Liver (tissue), 9 donors: Measurements from ENCODE around the gene PPM1M. TPM values are rescaled to one million over a fixed set of nuclear protein-coding genes. Genes with fewer than 3 reads are reported as not detected.
A peak's percentile ranks its signal among the peaks of the same experiment; 100 is the strongest.

Source experiments
- DNase-seq: peaks from one replicate; pipeline ENCODE4 v3.0.0-alpha.2; 2017; ENCODE audit warnings: low spot score
- H3K27ac ChIP-seq, 2 donors: one replicate each; pipeline ENCODE4 v1.7.0; 2013; ENCODE audit warnings: inconsistent platforms in 2 of 2, low read length in 2 of 2, control low read depth in 1 of 2, low read depth in 1 of 2, mild to moderate bottlenecking in 1 of 2
- H3K27me3 ChIP-seq, 4 donors: one replicate each; pipeline versions ENCODE4 v1.6.1 to v1.7.0; 2013; ENCODE audit warnings: low read length in 3 of 4, inconsistent platforms in 1 of 4, mild to moderate bottlenecking in 1 of 4, moderate library complexity in 1 of 4; ENCODE audit not compliant: control insufficient read depth in 4 of 4, insufficient read depth in 4 of 4
- H3K36me3 ChIP-seq, 4 donors: one replicate each; pipeline versions ENCODE4 v1.6.1 to v1.7.0; 2013; ENCODE audit warnings: low read length in 3 of 4, mild to moderate bottlenecking in 3 of 4, low read depth in 1 of 4, moderate library complexity in 1 of 4; ENCODE audit not compliant: control insufficient read depth in 4 of 4, insufficient read depth in 3 of 4
- H3K4me1 ChIP-seq, 4 donors: one replicate each; pipeline versions ENCODE4 v1.6.1 to v1.7.0; 2013; ENCODE audit warnings: low read length in 3 of 4, mild to moderate bottlenecking in 3 of 4, moderate library complexity in 1 of 4; ENCODE audit not compliant: control insufficient read depth in 4 of 4, insufficient read depth in 4 of 4
- H3K4me3 ChIP-seq, 3 donors: one replicate each; pipeline versions ENCODE4 v1.6.1 to v1.7.0; 2013; ENCODE audit warnings: low read length in 3 of 3, control low read depth in 1 of 3, low read depth in 1 of 3, mild to moderate bottlenecking in 1 of 3
- H3K9ac ChIP-seq, 2 donors: one replicate each; pipeline ENCODE4 v1.7.0; 2013; ENCODE audit warnings: low read length in 2 of 2, mild to moderate bottlenecking in 2 of 2, moderate library complexity in 2 of 2, control low read depth in 1 of 2, low read depth in 1 of 2
- H3K9me3 ChIP-seq, 4 donors: one replicate each; pipeline versions ENCODE4 v1.6.1 to v1.7.0; 2013; ENCODE audit warnings: low read length in 3 of 4; ENCODE audit not compliant: control insufficient read depth in 4 of 4
- ATF3 ChIP-seq: IDR thresholded peaks from 2 replicates; pipeline ENCODE4 v1.6.1; 2016; ENCODE audit warnings: antibody characterized with exemption
- CTCF ChIP-seq: fragments of 150-350 bp; IDR thresholded peaks from 2 replicates; pipeline ENCODE4 v1.5.1; 2017; ENCODE audit warnings: improper control_type of control experiment, low read depth, low read length; ENCODE audit not compliant: missing input control
- EGR1 ChIP-seq, 2 donors: IDR thresholded peaks; 2 replicates each; pipeline ENCODE4 v1.6.1; 2016 to 2018; ENCODE audit warnings: antibody characterized with exemption in 2 of 2, low read depth in 2 of 2
- FOXA1 ChIP-seq: IDR thresholded peaks from 2 replicates; pipeline ENCODE4 v1.6.1; 2016; ENCODE audit warnings: antibody characterized with exemption
- FOXA2 ChIP-seq: IDR thresholded peaks from 2 replicates; pipeline ENCODE4 v1.6.1; 2016; ENCODE audit warnings: antibody characterized with exemption
- GABPA ChIP-seq, 2 donors: IDR thresholded peaks in 1 of 2; conservative IDR thresholded peaks in 1 of 2; 2 replicates each; pipeline ENCODE4 v1.6.1; 2016; ENCODE audit warnings: antibody characterized with exemption in 2 of 2, mild to moderate bottlenecking in 1 of 2, moderate library complexity in 1 of 2
- HNF4A ChIP-seq, 2 donors: conservative IDR thresholded peaks; 2 replicates each; pipeline ENCODE4 v1.6.1; 2016; ENCODE audit warnings: antibody characterized with exemption in 2 of 2, mild to moderate bottlenecking in 2 of 2
- HNF4G ChIP-seq: IDR thresholded peaks from 2 replicates; pipeline ENCODE4 v1.6.1; 2016; ENCODE audit warnings: antibody characterized with exemption
- JUND ChIP-seq, 2 donors: IDR thresholded peaks; 2 replicates each; pipeline ENCODE4 v1.6.1; 2016; ENCODE audit warnings: antibody characterized with exemption in 2 of 2
- MAX ChIP-seq: IDR thresholded peaks from 2 replicates; pipeline ENCODE4 v1.6.1; 2016; ENCODE audit warnings: antibody characterized with exemption
- NR2F2 ChIP-seq: IDR thresholded peaks from 2 replicates; pipeline ENCODE4 v1.6.1; 2016; ENCODE audit warnings: antibody characterized with exemption
- RAD21 ChIP-seq, 2 donors: IDR thresholded peaks; 2 replicates each; pipeline ENCODE4 v1.6.1; 2016; ENCODE audit warnings: antibody characterized with exemption in 2 of 2, mild to moderate bottlenecking in 2 of 2
- REST ChIP-seq: IDR thresholded peaks from 2 replicates; pipeline ENCODE4 v1.6.1; 2016; ENCODE audit warnings: antibody characterized with exemption, mild to moderate bottlenecking
- RXRA ChIP-seq, 2 donors: IDR thresholded peaks; 2 replicates each; pipeline ENCODE4 v1.6.1; 2017 to 2018; ENCODE audit warnings: antibody characterized with exemption in 2 of 2, mild to moderate bottlenecking in 1 of 2
- SP1 ChIP-seq: IDR thresholded peaks from 2 replicates; pipeline ENCODE4 v1.6.1; 2018; ENCODE audit warnings: antibody characterized with exemption, mild to moderate bottlenecking
- TAF1 ChIP-seq: conservative IDR thresholded peaks from 2 replicates; pipeline ENCODE4 v1.6.1; 2016; ENCODE audit warnings: antibody characterized with exemption, mild to moderate bottlenecking
- YY1 ChIP-seq: IDR thresholded peaks from 2 replicates; pipeline ENCODE4 v1.6.1; 2016; ENCODE audit warnings: antibody characterized with exemption, mild to moderate bottlenecking
- ZBTB33 ChIP-seq: IDR thresholded peaks from 2 replicates; pipeline ENCODE4 v1.6.1; 2016; ENCODE audit warnings: antibody characterized with exemption
- WGBS: extraction: QIAGEN DNeasy Blood & Tissue Kit; methylation state at CpG from one replicate; pipeline ENCODE4 v1.1.7; 2013; 5-methylcytosine and 5-hydroxymethylcytosine counted together
- polyA plus RNA-seq, 2 donors: library from polyadenylated mRNA; stranded (reverse) in 1 of 2; unstranded in 1 of 2; fragments of 200-250 nt in 1 of 2; fragments of >200 nt in 1 of 2; fragmentation: Nextera tagmentation in 1 of 2; extraction: Ambion mirVana in 1 of 2; gene quantifications; one replicate each; pipeline versions ENCODE4 v1.2.1 to v1.2.3, GENCODE V29; 2013 to 2015
- total RNA-seq, 2 donors: library from RNA; depleted of rRNA; stranded (reverse); fragments of >200 nt; gene quantifications; one replicate each; pipeline ENCODE4 v1.2.3, GENCODE V29; 2014
- donor health status: healthy.
- donor health status: healthy.
- donor health status: healthy.
- donor health status: healthy.
- donor health status: healthy.

The PPM1M gene
- total and polyA plus RNA-seq, 4 donors = 2.8 to 5.5 (median 4.6) TPM

- TF ChIP-seq RXRA (IDR thresholded peaks at IDR 0.05) = no peak
- no peak for TF ChIP-seq HNF4A (conservative IDR thresholded peaks at IDR 0.05)
Observed at GRCh38 chr3:52218454-52218853, 27.1 kb upstream of the PPM1M start.

GRCh38 chr3:52218937-52219650 lies 26.5 kb upstream of the PPM1M start:
- Histone ChIP-seq H3K36me3 (peaks cover 6 to 18% (median 15%) of the 10 kb centered on the region in 4 donors), H3K4me3 (no peak overlapping the region), H3K4me1 (peaks cover 0 to 29% (median 15%) of the 10 kb centered on the region in 4 donors), H3K27me3 (no peaks in the 10 kb centered on the region), H3K27ac (peak overlapping the region in 1 of 2 donors; percentile 4), H3K9ac (no peak overlapping the region), H3K9me3 (no peaks in the 10 kb centered on the region)
- TF ChIP-seq ATF3 = no peak
- TF ChIP-seq CTCF = no peak
- no peak for TF ChIP-seq YY1
- no peak for TF ChIP-seq FOXA2
- no peak for TF ChIP-seq FOXA1
- no peak for TF ChIP-seq NR2F2
- no peak for TF ChIP-seq REST
- no peak for TF ChIP-seq RAD21 (IDR thresholded peaks at IDR 0.05)
- no peak for TF ChIP-seq HNF4G
- TF ChIP-seq EGR1 (IDR thresholded peaks at IDR 0.05; ENCODE audit: low read depth in 2 of 2) = no peak
- TF ChIP-seq HNF4A (conservative IDR thresholded peaks at IDR 0.05) = no peak
- TF ChIP-seq RXRA (IDR thresholded peaks at IDR 0.05) = no peak
- TF ChIP-seq MAX = no peak
- TF ChIP-seq TAF1 = no peak
- TF ChIP-seq SP1 = no peak
- TF ChIP-seq ZBTB33 = no peak
- TF ChIP-seq JUND (IDR thresholded peaks at IDR 0.05) = no peak
- TF ChIP-seq GABPA (IDR thresholded peaks at IDR 0.05 in 1 of 2, conservative IDR thresholded peaks at IDR 0.05 in 1 of 2) = no peak
- 86% methylated on average over 6 of the region's 6 CpGs for WGBS
- DNase-seq = no peak

More at GRCh38 chr3:52218454-52218853, 27.1 kb upstream of the PPM1M start:
- Histone ChIP-seq H3K27ac (peak overlapping the region; percentile 75 to 78), H3K9ac (no peak overlapping the region), H3K27me3 (no peaks in the 10 kb centered on the region), H3K36me3 (peaks cover 6 to 24% (median 21%) of the 10 kb centered on the region in 4 donors), H3K9me3 (no peaks in the 10 kb centered on the region), H3K4me3 (no peak overlapping the region), H3K4me1 (peaks cover 0 to 29% (median 15%) of the 10 kb centered on the region in 4 donors)
- no peak for DNase-seq
- 79% methylated on average over 12 of the region's 12 CpGs for WGBS
